ENCODE results near the gene CENPC. TPM values are rescaled to one million over a fixed set of nuclear protein-coding genes. Genes with fewer than 3 reads are reported as not detected.

The CENPC gene
- polyA plus RNA-seq, 1 donor (not counting 4 experiments of a cell fraction or from before 2014, with no cell fraction given), result 7.9 TPM

- DNase-seq (ENCODE audit: low read depth, low spot score), result no peak
- no peaks in the 10 kb centered on the region for H3K36me3 ChIP-seq (ENCODE audit: control insufficient read depth in 2 of 2, extremely low read depth in 1 of 2, insufficient read depth in 2 of 2, low read length in 2 of 2)
- no peak overlapping the region for H3K27ac ChIP-seq (ENCODE audit: control insufficient read depth, insufficient read depth, low read length)
- TF ChIP-seq EZH2 (IDR thresholded peaks at IDR 0.05; ENCODE audit: low read length) (no peak), CTCF (optimal IDR thresholded peaks at IDR 0.05 in 1 of 3, IDR thresholded peaks at IDR 0.05 in 1 of 3, conservative IDR thresholded peaks at IDR 0.05 in 1 of 3; ENCODE audit: extremely low read depth in 1 of 3, insufficient read depth in 2 of 3, low read length in 3 of 3) (no peak)
- H3K27me3 ChIP-seq (ENCODE audit: control insufficient read depth, extremely low read depth, insufficient read depth, low read length), result no peaks in the 10 kb centered on the region
- no peaks in the 10 kb centered on the region for H3K79me2 ChIP-seq (ENCODE audit: control insufficient read depth, insufficient read depth, low read length)
- H3K4me3 ChIP-seq (ENCODE audit: control insufficient read depth in 2 of 3, extremely low read depth in 1 of 3, insufficient read depth in 2 of 3, low read depth in 1 of 3, low read length in 3 of 3), result no peak overlapping the region
- dilution Hi-C loops (cut with MboI; ENCODE audit: extremely low pct_ligation_motif_present, low sequenced_read_pairs), result no loop called here
- H2AFZ ChIP-seq (ENCODE audit: control insufficient read depth, low read length), result no peak overlapping the region
- H3K9ac ChIP-seq (ENCODE audit: control insufficient read depth, extremely low read depth, insufficient read depth, low read length), result no peak overlapping the region
- H3K4me1 ChIP-seq (ENCODE audit: control insufficient read depth, extremely low read depth, insufficient read depth, low read length), result peaks cover 4% of the 10 kb centered on the region
- H3K9me3 ChIP-seq (ENCODE audit: control insufficient read depth, low read depth, low read length), result no peaks in the 10 kb centered on the region
- H3K4me2 ChIP-seq (ENCODE audit: control insufficient read depth, extremely low read depth, insufficient read depth, low read depth, low read length), result no peak overlapping the region
- H4K20me1 ChIP-seq (ENCODE audit: control insufficient read depth, extremely low read depth, insufficient read depth, low read length), result no peaks in the 10 kb centered on the region
- H3K9me1 ChIP-seq (ENCODE audit: control insufficient read depth, extremely low read depth, insufficient read depth, low read length), result no peaks in the 10 kb centered on the region
- FAIRE-seq, result no peak
Observed at GRCh38 chr4:67570537-67570936, 25.2 kb upstream of the CENPC start.

- peak; percentile 64 for FAIRE-seq
- TF ChIP-seq EZH2 (IDR thresholded peaks at IDR 0.05; ENCODE audit: low read length) (no peak), CTCF (optimal IDR thresholded peaks at IDR 0.05 in 1 of 3, IDR thresholded peaks at IDR 0.05 in 1 of 3, conservative IDR thresholded peaks at IDR 0.05 in 1 of 3; ENCODE audit: extremely low read depth in 1 of 3, insufficient read depth in 2 of 3, low read length in 3 of 3) (no peak)
- H3K27me3 ChIP-seq (ENCODE audit: control insufficient read depth, extremely low read depth, insufficient read depth, low read length), result no peaks in the 10 kb centered on the region
Observed at GRCh38 chr4:67568820-67569219, 23.5 kb upstream of the CENPC start.

More at GRCh38 chr4:67568820-67569219, 23.5 kb upstream of the CENPC start:
- peaks cover 4% of the 10 kb centered on the region for H3K4me1 ChIP-seq (ENCODE audit: control insufficient read depth, extremely low read depth, insufficient read depth, low read length)
- H3K4me3 ChIP-seq (ENCODE audit: control insufficient read depth in 2 of 3, extremely low read depth in 1 of 3, insufficient read depth in 2 of 3, low read depth in 1 of 3, low read length in 3 of 3), result no peak overlapping the region
- H3K36me3 ChIP-seq (ENCODE audit: control insufficient read depth in 2 of 2, extremely low read depth in 1 of 2, insufficient read depth in 2 of 2, low read length in 2 of 2), result no peaks in the 10 kb centered on the region
- no peaks in the 10 kb centered on the region for H4K20me1 ChIP-seq (ENCODE audit: control insufficient read depth, extremely low read depth, insufficient read depth, low read length)
- no peak for DNase-seq (ENCODE audit: low read depth, low spot score)
- H3K9me1 ChIP-seq (ENCODE audit: control insufficient read depth, extremely low read depth, insufficient read depth, low read length), result no peaks in the 10 kb centered on the region
- H3K9me3 ChIP-seq (ENCODE audit: control insufficient read depth, low read depth, low read length), result no peaks in the 10 kb centered on the region
- no peak overlapping the region for H3K27ac ChIP-seq (ENCODE audit: control insufficient read depth, insufficient read depth, low read length)
- no peak overlapping the region for H3K9ac ChIP-seq (ENCODE audit: control insufficient read depth, extremely low read depth, insufficient read depth, low read length)
- H3K79me2 ChIP-seq (ENCODE audit: control insufficient read depth, insufficient read depth, low read length), result no peaks in the 10 kb centered on the region
- no peak overlapping the region for H3K4me2 ChIP-seq (ENCODE audit: control insufficient read depth, extremely low read depth, insufficient read depth, low read depth, low read length)
- no peak overlapping the region for H2AFZ ChIP-seq (ENCODE audit: control insufficient read depth, low read length)
- dilution Hi-C loops (cut with MboI; ENCODE audit: extremely low pct_ligation_motif_present, low sequenced_read_pairs), result no loop called here
